NT2/D1 (cell line): ENCODE data around the gene TBL1X.

Experiments
- DNase-seq: peaks from one replicate; pipeline ENCODE4 v3.0.0-alpha.2; 2011; ENCODE audit warnings: low read depth, low spot score
- H3K27me3 ChIP-seq: 2 replicates; pipeline ENCODE4 v1.6.0; 2011; ENCODE audit warnings: mild to moderate bottlenecking; ENCODE audit not compliant: insufficient read length, insufficient read depth
- H3K36me3 ChIP-seq: 2 replicates; pipeline ENCODE4 v1.6.1; 2011; ENCODE audit warnings: mild to moderate bottlenecking, low read length, mixed read lengths; ENCODE audit not compliant: insufficient read depth, insufficient read length
- H3K4me1 ChIP-seq: 2 replicates; pipeline ENCODE4 v1.5.1; 2011; ENCODE audit not compliant: insufficient read depth, insufficient read length
- H3K4me3 ChIP-seq: 2 replicates; pipeline ENCODE4 v1.5.1; 2011; ENCODE audit warnings: low read depth; ENCODE audit not compliant: insufficient read length
- H3K9ac ChIP-seq: 2 replicates; pipeline ENCODE4 v1.6.0; 2011; ENCODE audit warnings: low read depth; ENCODE audit not compliant: insufficient read length
- H3K9me3 ChIP-seq: 2 replicates; pipeline ENCODE4 v1.5.1; 2011; ENCODE audit warnings: mild to moderate bottlenecking, low read length; ENCODE audit not compliant: insufficient read depth
- SUZ12 ChIP-seq: IDR thresholded peaks from 2 replicates; pipeline ENCODE4 v1.6.1; 2011; ENCODE audit not compliant: insufficient read length, insufficient read depth; ENCODE audit errors: extremely low read depth
- YY1 ChIP-seq: IDR thresholded peaks from 2 replicates; pipeline ENCODE4 v1.6.1; 2011; ENCODE audit not compliant: insufficient read length, insufficient read depth
- ZNF274 ChIP-seq: IDR thresholded peaks from 2 replicates; pipeline ENCODE4 v1.6.1; 2011; ENCODE audit warnings: mild to moderate bottlenecking, low read depth, low read length

Gene TBL1X

GRCh38 chrX:9781941-9782340, 317.1 kb downstream of the TBL1X start:
- no peak overlapping the region for H3K9ac ChIP-seq
- no peak for DNase-seq
- H3K27me3 ChIP-seq, result no peaks in the 10 kb centered on the region
- peaks cover 4% of the 10 kb centered on the region for H3K36me3 ChIP-seq
- no peak overlapping the region for H3K4me3 ChIP-seq
- TF ChIP-seq YY1 (no peak), ZNF274 (no peak), SUZ12 (no peak)
- H3K4me1 ChIP-seq, result no peaks in the 10 kb centered on the region
- H3K9me3 ChIP-seq, result peaks cover 8% of the 10 kb centered on the region; the same call in 1 of the 2 replicates

- H3K27me3 ChIP-seq, result no peaks in the 10 kb centered on the region
- no peak for DNase-seq
- TF ChIP-seq SUZ12 (no peak), ZNF274 (no peak), YY1 (no peak)
- peaks cover 8% of the 10 kb centered on the region; the same call in 1 of the 2 replicates for H3K9me3 ChIP-seq
- H3K36me3 ChIP-seq, result no peaks in the 10 kb centered on the region
- no peak overlapping the region for H3K9ac ChIP-seq
- peaks cover 4% of the 10 kb centered on the region for H3K4me1 ChIP-seq
- H3K4me3 ChIP-seq, result no peak overlapping the region
Measured at GRCh38 chrX:9784332-9784731, 319.5 kb downstream of the TBL1X start.

DNA sequence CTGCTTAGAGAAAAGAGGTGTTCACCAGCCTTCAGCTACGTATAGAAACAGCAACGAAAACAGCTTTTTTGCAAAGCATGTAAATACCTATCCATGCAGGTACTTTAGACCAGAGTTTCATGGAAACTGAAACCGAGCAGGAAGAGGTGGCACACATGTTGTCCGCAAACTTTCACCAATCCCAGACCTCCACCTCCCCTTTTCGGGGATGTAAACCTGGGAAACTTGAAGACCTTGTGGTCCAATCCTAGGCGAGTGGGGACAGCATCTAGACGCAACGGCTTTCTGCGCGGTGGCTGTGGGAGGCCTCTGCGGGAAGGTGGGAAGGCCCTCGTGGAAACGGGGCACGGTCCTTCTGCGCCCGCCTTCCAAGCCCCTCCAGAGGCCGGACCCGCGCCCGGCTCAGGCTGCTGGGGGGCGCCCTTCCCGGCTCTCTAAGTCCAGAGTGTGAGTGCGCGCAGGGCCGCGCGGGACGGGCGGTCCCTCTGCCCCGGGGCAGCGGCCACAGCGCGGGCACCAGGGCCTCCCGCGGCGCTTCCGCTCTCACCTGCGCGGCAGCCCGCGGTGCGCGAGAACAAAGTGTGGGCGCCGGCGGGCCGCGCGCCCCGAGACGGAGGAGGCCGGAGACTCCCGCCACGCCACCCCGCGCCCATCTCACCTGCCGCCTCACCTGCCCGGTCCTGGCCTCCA, 320.5 kb downstream of the TBL1X start:
- TF ChIP-seq YY1 (no peak), SUZ12 (no peak), ZNF274 (no peak)
- Histone ChIP-seq H3K9me3 (peaks cover 8% of the 10 kb centered on the region; the same call in 1 of the 2 replicates), H3K4me3 (peak overlapping the region; percentile 55)

GRCh38 chrX:9785944-9786797, 321.3 kb downstream of the TBL1X start, which contains the start of gene SHROOM2:
TSS of gene SHROOM2 (plus strand) at chrX:9786429. CDS start at chrX:9786546, 117 bp downstream.
- Histone ChIP-seq H3K4me3 (peak within 1 kb of the TSS; percentile 73), H3K9ac (peak within 1 kb of the TSS; percentile 89), H3K36me3 (no peaks in the 10 kb centered on the region)

More for the DNA sequence above, 320.5 kb downstream of the TBL1X start:
- H3K4me1 ChIP-seq, result peaks cover 9% of the 10 kb centered on the region
- H3K36me3 ChIP-seq, result no peaks in the 10 kb centered on the region
- no peak for DNase-seq
- peak overlapping the region; percentile 74 for H3K9ac ChIP-seq
- no peaks in the 10 kb centered on the region for H3K27me3 ChIP-seq

GRCh38 chrX:9786798-9787635, 322.2 kb downstream of the TBL1X start:
- Histone ChIP-seq H3K4me1 (peaks cover 11% of the 10 kb centered on the region), H3K9ac (peak overlapping the region; percentile 89), H3K27me3 (no peaks in the 10 kb centered on the region), H3K36me3 (no peaks in the 10 kb centered on the region), H3K4me3 (peak overlapping the region; percentile 73), H3K9me3 (peaks cover 8% of the 10 kb centered on the region; the same call in 1 of the 2 replicates)
- TF ChIP-seq ZNF274 (no peak), YY1 (no peak), SUZ12 (no peak)
- DNase-seq, result no peak

More at GRCh38 chrX:9785944-9786797, 321.3 kb downstream of the TBL1X start, which contains the start of gene SHROOM2:
- no peaks in the 10 kb centered on the region for H3K27me3 ChIP-seq
- TF ChIP-seq ZNF274 (no peak), YY1 (no peak), SUZ12 (no peak)
- no peak for DNase-seq
- peaks cover 8% of the 10 kb centered on the region; the same call in 1 of the 2 replicates for H3K9me3 ChIP-seq
- H3K4me1 ChIP-seq, result peaks cover 11% of the 10 kb centered on the region

- TF ChIP-seq SUZ12, result no peak
- no peak for TF ChIP-seq ZNF274
- TF ChIP-seq YY1, result no peak
- Histone ChIP-seq H3K4me3 (peak overlapping the region; percentile 25), H3K36me3 (no peaks in the 10 kb centered on the region), H3K27me3 (no peaks in the 10 kb centered on the region), H3K4me1 (peaks cover 11% of the 10 kb centered on the region), H3K9ac (peak overlapping the region; percentile 63), H3K9me3 (peaks cover 7% of the 10 kb centered on the region; the same call in 1 of the 2 replicates)
- no peak for DNase-seq
Measured at GRCh38 chrX:9788911-9789310, 324.1 kb downstream of the TBL1X start.
